Activated CD4-positive, alpha-beta T cell treated with anti-CD3 and anti-CD28 coated beads, Interleukin-2, amount 50 U/mL, for 1 hour (primary cell): ENCODE data around the gene NAA35.
"Not testable (repeated sequence)": the region's sequence is repeated elsewhere in the genome, so short reads cannot be mapped to it uniquely, and the experiment has no call there.

Source experiments
- DNase-seq: peaks from one replicate; pipeline ENCODE4 v3.0.0-alpha.2; 2020

The NAA35 gene

GRCh38 chr9:86035827-86036440, 95.0 kb downstream of the NAA35 start:
- no peak for DNase-seq

GRCh38 chr9:86036555-86036954, 95.6 kb downstream of the NAA35 start:
- no peak for DNase-seq

GRCh38 chr9:86039991-86040860, 99.3 kb downstream of the NAA35 start:
- DNase-seq: no peak

- no peak for DNase-seq
These were observed 99.9 kb downstream of the NAA35 start for GRCh38 chr9:86040861-86041155.

GRCh38 chr9:86041311-86041741, 100.4 kb downstream of the NAA35 start:
- no peak for DNase-seq

- DNase-seq: no peak
These were observed 101.4 kb downstream of the NAA35 start for GRCh38 chr9:86042199-86042978.

DNA sequence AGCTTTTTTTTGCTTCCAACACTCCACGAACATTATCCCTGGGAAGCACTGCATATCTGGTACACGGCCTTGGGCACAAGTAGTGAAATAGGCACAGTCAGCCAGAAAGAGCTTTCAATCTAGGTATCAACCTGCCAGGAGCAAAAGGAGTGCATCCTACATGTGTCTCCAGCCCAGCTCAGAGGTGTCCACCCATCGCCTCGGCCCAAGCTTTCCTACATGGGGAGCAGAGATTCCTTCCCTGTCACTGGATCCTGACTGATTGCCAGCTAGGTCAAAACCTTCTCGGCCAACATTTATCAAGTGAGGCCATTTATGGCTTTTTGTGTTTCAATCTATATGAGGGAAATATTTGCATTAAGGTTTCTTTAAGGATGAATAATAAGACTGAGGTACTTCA, 102.6 kb downstream of the NAA35 start:
- DNase-seq: no peak

DNA sequence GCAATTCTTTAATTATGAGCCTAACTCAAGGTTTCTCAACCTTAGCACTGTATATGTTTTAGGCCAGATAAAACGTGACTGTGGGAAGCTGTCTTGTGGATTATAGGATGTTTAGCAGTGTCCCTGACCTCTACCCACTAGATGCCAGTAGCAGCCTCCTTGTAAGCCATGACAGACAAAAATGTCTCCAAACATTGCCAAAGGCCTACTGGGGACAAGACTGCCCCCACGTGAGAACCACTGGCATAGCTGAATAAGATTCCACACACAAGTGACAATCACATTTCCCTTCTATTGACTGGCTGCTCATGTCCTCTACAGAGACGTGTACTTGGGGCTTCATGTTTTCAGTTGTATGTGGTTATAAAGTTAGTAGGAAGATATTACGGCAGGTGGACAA, 103.1 kb downstream of the NAA35 start:
- DNase-seq: no peak

DNA sequence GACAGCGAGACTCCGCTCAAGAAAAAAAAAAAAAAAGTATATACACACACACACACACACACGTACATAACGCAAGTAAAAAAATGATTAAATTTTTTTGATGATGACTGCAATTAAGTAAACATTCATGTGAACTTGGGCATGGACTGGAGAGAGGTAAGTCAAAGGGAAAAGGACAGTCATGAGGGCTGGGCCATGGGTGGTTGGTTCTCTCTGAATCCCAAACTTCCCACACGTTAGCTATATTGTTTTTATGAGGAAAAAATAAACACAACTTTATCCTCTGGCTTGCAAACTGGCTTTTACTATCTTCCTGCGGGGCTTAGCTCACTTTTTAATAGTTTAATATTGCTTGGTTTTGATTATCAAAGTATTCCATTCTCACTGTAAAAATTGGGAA, 104.7 kb downstream of the NAA35 start:
- no peak for DNase-seq

DNA sequence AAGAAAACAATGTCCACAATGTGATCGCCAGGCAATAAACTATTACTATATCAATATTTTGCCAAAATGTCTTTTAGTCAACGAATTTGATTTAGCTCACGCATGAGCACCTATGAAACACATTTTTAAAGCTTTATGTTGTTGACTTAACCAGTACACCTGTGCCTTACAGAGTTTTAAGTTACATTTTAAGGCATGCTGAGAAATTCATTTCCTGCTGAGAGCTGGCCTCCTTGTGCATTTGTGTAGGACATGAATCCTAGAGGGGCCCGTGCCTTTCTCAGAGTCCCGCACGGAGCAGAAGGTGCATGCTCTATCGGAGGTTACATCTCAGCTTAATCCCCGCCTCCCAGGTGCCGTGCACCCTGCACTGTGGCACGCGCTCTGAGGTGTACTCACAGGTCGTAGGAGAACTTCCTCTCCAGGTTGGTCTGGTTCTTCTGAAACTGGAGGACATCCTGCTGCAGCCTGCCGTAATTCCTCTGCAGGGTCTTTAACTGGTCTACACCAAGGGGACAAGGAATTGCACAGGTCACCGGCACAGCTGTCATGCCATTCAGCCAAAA, 105.2 kb downstream of the NAA35 start:
- DNase-seq: no peak

GRCh38 chr9:86046930-86047341, 106.0 kb downstream of the NAA35 start:
- no peak for DNase-seq

DNA sequence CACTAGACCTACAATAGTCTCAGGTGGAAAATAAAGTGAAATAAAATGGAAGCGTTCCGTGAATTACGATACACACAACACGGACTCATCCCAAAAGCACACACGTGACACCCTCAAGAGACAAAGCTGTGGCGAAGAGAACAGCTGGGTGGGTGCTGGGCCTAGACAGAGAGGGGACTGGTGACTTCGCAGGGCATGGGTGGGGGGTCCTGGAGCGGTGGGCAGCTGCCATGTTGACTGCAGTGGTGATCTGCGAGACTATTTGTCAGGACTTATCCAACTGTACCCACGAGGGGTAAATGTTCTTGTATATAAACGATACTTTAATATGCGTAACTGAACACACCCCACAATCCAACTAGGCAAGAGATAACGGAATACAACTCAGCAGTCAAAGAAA, 106.4 kb downstream of the NAA35 start:
- DNase-seq: no peak

DNA sequence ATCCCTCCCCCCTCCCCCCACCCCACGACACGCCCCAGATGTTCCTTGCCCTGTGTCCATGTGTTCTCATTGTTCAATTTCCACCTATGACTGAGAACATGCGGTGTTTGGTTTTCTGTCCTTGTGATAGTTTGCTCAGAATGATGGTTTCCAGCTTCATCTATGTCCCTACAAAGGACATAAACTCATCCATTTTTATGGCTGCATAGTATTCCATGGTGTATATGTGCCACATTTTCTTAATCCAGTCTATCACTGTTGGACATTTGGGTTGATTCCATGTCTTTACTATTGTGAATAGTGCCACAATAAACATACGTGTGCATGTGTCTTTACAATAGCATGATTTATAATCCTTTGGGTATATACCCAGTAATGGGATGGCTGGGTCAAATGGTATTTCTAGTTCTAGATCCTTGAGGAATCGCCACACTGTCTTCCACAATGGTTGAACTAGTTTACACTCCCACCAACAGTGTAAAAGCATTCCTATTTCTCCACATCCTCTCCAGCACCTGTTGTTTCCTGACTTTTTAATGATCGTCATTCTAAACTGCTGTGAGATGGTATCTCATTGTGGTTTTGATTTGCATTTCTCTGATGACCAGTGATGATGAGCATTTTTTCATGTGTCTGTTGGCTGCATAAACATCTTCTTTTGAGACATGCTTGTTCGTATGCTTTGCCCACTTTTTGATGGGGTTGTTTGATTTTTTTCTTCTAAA, 107.2 kb downstream of the NAA35 start:
- DNase-seq: not testable (repeated sequence)

- no peak for DNase-seq
These were observed 111.9 kb downstream of the NAA35 start for GRCh38 chr9:86052556-86053468.

GRCh38 chr9:86054695-86055094, 113.7 kb downstream of the NAA35 start:
- DNase-seq: no peak

GRCh38 chr9:86057491-86057890, 116.5 kb downstream of the NAA35 start:
- no peak for DNase-seq

- DNase-seq: no peak
These were observed 121.2 kb downstream of the NAA35 start for GRCh38 chr9:86061972-86062739.

- DNase-seq: no peak
These were observed 122.1 kb downstream of the NAA35 start for GRCh38 chr9:86062845-86063693.

- DNase-seq: no peak
These were observed 123.3 kb downstream of the NAA35 start for GRCh38 chr9:86064220-86064619.
